Measurements from ENCODE around the gene SRC.

SRC gene

GRCh38 chr20:37381621-37382471, 35.9 kb downstream of the SRC start:
- DNase-seq (ENCODE audit: low read depth in 2 of 2): no peak

- DNase-seq (ENCODE audit: low read depth in 2 of 2): no peak
These were observed 36.7 kb downstream of the SRC start for GRCh38 chr20:37382482-37383120.

GRCh38 chr20:37383229-37383989, 37.5 kb downstream of the SRC start:
- DNase-seq (ENCODE audit: low read depth in 2 of 2): no peak

- peak; percentile 60 to 70 for DNase-seq (ENCODE audit: low read depth in 2 of 2)
These were observed 38.8 kb downstream of the SRC start for GRCh38 chr20:37384683-37385174.

- no peak for DNase-seq (ENCODE audit: low read depth in 2 of 2)
These were observed 39.2 kb downstream of the SRC start for GRCh38 chr20:37385176-37385575.

GRCh38 chr20:37385659-37386504, 39.9 kb downstream of the SRC start:
- no peak for DNase-seq (ENCODE audit: low read depth in 2 of 2)

GRCh38 chr20:37386505-37387251, 40.7 kb downstream of the SRC start:
- DNase-seq (ENCODE audit: low read depth in 2 of 2): no peak

GRCh38 chr20:37387519-37388269, 41.8 kb downstream of the SRC start:
- no peak for DNase-seq (ENCODE audit: low read depth in 2 of 2)

- DNase-seq (ENCODE audit: low read depth in 2 of 2): no peak
These were observed 42.9 kb downstream of the SRC start for GRCh38 chr20:37388831-37389230.

- no peak for DNase-seq (ENCODE audit: low read depth in 2 of 2)
These were observed 43.4 kb downstream of the SRC start for GRCh38 chr20:37389241-37389747.

- DNase-seq (ENCODE audit: low read depth in 2 of 2): no peak
These were observed 43.9 kb downstream of the SRC start for GRCh38 chr20:37389844-37390275.

GRCh38 chr20:37390503-37390890, 44.6 kb downstream of the SRC start:
- DNase-seq (ENCODE audit: low read depth in 2 of 2): no peak

- DNase-seq (ENCODE audit: low read depth in 2 of 2): no peak
These were observed 45.1 kb downstream of the SRC start for GRCh38 chr20:37390891-37391525.

- DNase-seq (ENCODE audit: low read depth in 2 of 2): no peak
These were observed 46.7 kb downstream of the SRC start for GRCh38 chr20:37392441-37393195.

- no peak for DNase-seq (ENCODE audit: low read depth in 2 of 2)
These were observed 47.4 kb downstream of the SRC start for GRCh38 chr20:37393196-37393862.

- DNase-seq (ENCODE audit: low read depth in 2 of 2): no peak
These were observed 48.1 kb downstream of the SRC start for GRCh38 chr20:37393863-37394542.
